A673 (cell line): ENCODE measurements around the gene ALDH18A1. TPM values are rescaled to one million over a fixed set of nuclear protein-coding genes. Genes with fewer than 3 reads are reported as not detected.

Experiments
- BruUV-seq: library from RNA; stranded (reverse); fragments of 400-500 nt; replicated peaks from 2 replicates; lab custom pipeline; 2021; lab: Mats Ljungman, UMichigan
- CTCF ChIA-PET: fragments of 300-600 bp; sonication (Branson Sonifier 250); formaldehyde crosslinking; loops from one replicate; lab custom pipeline; 2022; ENCODE audit warnings: antibody characterized with exemption; lab: Charles Lee
- POLR2A ChIA-PET: fragments of 300-600 bp; sonication (Branson Sonifier 250); formaldehyde crosslinking; loops from one replicate; lab custom pipeline; 2022; ENCODE audit warnings: antibody characterized with exemption; ENCODE audit not compliant: low non-redundant PET; lab: Charles Lee
- DNase-seq: peaks from one replicate; pipeline ENCODE4 v3.0.0-alpha.2; 2015; ENCODE audit warnings: low spot score
- H3K27ac ChIP-seq: fragments of 200-600 bp; sonication (generic); 2 replicates; pipeline ENCODE4 v1.5.1; 2016; ENCODE audit warnings: mixed run types, low read depth, mild to moderate bottlenecking, mixed read lengths, antibody characterized with exemption, low read length; ENCODE audit not compliant: poor library complexity, severe bottlenecking
- H3K27me3 ChIP-seq: fragments of 200-600 bp; sonication (generic); replicated peaks from 2 replicates; pipeline ENCODE4 v1.6.1; 2017; ENCODE audit warnings: mixed run types, low read depth, mild to moderate bottlenecking, mixed read lengths, antibody characterized with exemption, low read length; ENCODE audit not compliant: insufficient read depth, poor library complexity
- H3K36me3 ChIP-seq: fragments of 200-600 bp; sonication (generic); 2 replicates; pipeline ENCODE4 v1.6.1; 2016; ENCODE audit warnings: mixed run types, mild to moderate bottlenecking, mixed read lengths, antibody characterized with exemption, low read length; ENCODE audit not compliant: insufficient read depth, poor library complexity, severe bottlenecking
- H3K4me1 ChIP-seq: fragments of 200-600 bp; sonication (generic); 2 replicates; pipeline ENCODE4 v1.6.1; 2017; ENCODE audit warnings: mixed run types, mild to moderate bottlenecking, mixed read lengths, antibody characterized with exemption, low read length; ENCODE audit not compliant: insufficient read depth, poor library complexity, severe bottlenecking
- H3K4me3 ChIP-seq: fragments of 200-600 bp; sonication (generic); 2 replicates; pipeline ENCODE4 v1.5.1; 2016; ENCODE audit warnings: low read depth, mixed run types, mild to moderate bottlenecking, mixed read lengths, low read length; ENCODE audit not compliant: poor library complexity, severe bottlenecking
- H3K9me3 ChIP-seq: fragments of 200-600 bp; sonication (generic); 2 replicates; pipeline ENCODE4 v1.6.1; 2016; ENCODE audit warnings: mixed run types, low read depth, mild to moderate bottlenecking, mixed read lengths, antibody characterized with exemption, low read length; ENCODE audit not compliant: poor library complexity, severe bottlenecking
- CTCF ChIP-seq: fragments of 300-800, 200-600 bp; sonication (generic); conservative IDR thresholded peaks from 2 replicates; pipeline ENCODE4 v1.5.1; 2017; ENCODE audit warnings: low read depth, mild to moderate bottlenecking, antibody characterized with exemption, low read length, moderate library complexity, mixed read lengths
- EZH2 ChIP-seq: fragments of 200-600 bp; sonication (generic); IDR thresholded peaks from 2 replicates; pipeline ENCODE4 v1.6.1; 2017; ENCODE audit warnings: borderline replicate concordance, low read depth, mild to moderate bottlenecking, mixed read lengths, antibody characterized with exemption, low read length; ENCODE audit not compliant: poor library complexity, severe bottlenecking
- intact Hi-C: fragments of 100-400 bp; cut with micrococcal nuclease; formaldehyde crosslinking; loops from one replicate; pipeline ENCODE4 v1.10.0; 2022; ENCODE audit not compliant: unreplicated experiment
- total RNA-seq: library from RNA; stranded (reverse); gene quantifications from 2 replicates; pipeline ENCODE4 v1.2.3, GENCODE V29; 2021

ALDH18A1 gene
- total RNA-seq, 1 experiment from 2014 or later: 88.0 TPM

- CTCF ChIA-PET: no interaction called here
- H3K36me3 ChIP-seq: peaks cover 48% of the 10 kb centered on the region
These were observed 34.8 kb upstream of the ALDH18A1 start for GRCh38 chr10:95691281-95691680.

GRCh38 chr10:95688648-95689047 lies 32.1 kb upstream of the ALDH18A1 start:
- intact Hi-C loops: no loop called here
- BruUV-seq: no TSS peak
- Histone ChIP-seq H3K36me3 (peaks cover 69% of the 10 kb centered on the region), H3K4me3 (no peak overlapping the region), H3K27me3 (no peaks in the 10 kb centered on the region), H3K4me1 (peaks cover 10% of the 10 kb centered on the region), H3K9me3 (no peaks in the 10 kb centered on the region), H3K27ac (no peak overlapping the region)
- DNase-seq: no peak
- TF ChIP-seq CTCF (no peak), EZH2 (no peak)
- ChIA-PET POLR2A (no interaction called here), CTCF (no interaction called here)

More at GRCh38 chr10:95691281-95691680, 34.8 kb upstream of the ALDH18A1 start:
- no peaks in the 10 kb centered on the region for H3K9me3 ChIP-seq
- intact Hi-C loops: loop anchor here (5.0 kb wide), 1 partner anchor 216 kb away; the partner anchor contains the start of gene CC2D2B
- POLR2A ChIA-PET: no interaction called here
- no peak for DNase-seq
- no peak overlapping the region for H3K27ac ChIP-seq
- no TSS peak for BruUV-seq
- H3K4me1 ChIP-seq: peaks cover 10% of the 10 kb centered on the region
- no peak overlapping the region for H3K4me3 ChIP-seq
- TF ChIP-seq CTCF (no peak), EZH2 (no peak)
- H3K27me3 ChIP-seq: no peaks in the 10 kb centered on the region

GRCh38 chr10:95683966-95684365 lies 27.5 kb upstream of the ALDH18A1 start:
- Histone ChIP-seq H3K4me3 (no peak overlapping the region), H3K27me3 (no peaks in the 10 kb centered on the region), H3K4me1 (no peaks in the 10 kb centered on the region), H3K27ac (no peak overlapping the region), H3K36me3 (peaks cover 75% of the 10 kb centered on the region), H3K9me3 (no peaks in the 10 kb centered on the region)
- intact Hi-C loops: no loop called here
- CTCF ChIA-PET: no interaction called here
- POLR2A ChIA-PET: no interaction called here
- no TSS peak for BruUV-seq
- no peak for DNase-seq
- no peak for TF ChIP-seq CTCF
- TF ChIP-seq EZH2: no peak
